IMR-90 (cell line): Measurements from ENCODE around the gene FARS2.

Source experiments
- BHLHE40 ChIP-seq: fragments of 150-350 bp; IDR thresholded peaks from 2 replicates; pipeline ENCODE4 v1.6.1; 2016; ENCODE audit warnings: mild to moderate bottlenecking, low read depth, low read length
- CEBPB ChIP-seq: IDR thresholded peaks from 2 replicates; pipeline ENCODE4 v1.6.1; 2012; ENCODE audit warnings: low read depth, low read length, improper control_type of control experiment
- CHD1 ChIP-seq: IDR thresholded peaks from 2 replicates; pipeline ENCODE4 v1.6.1; 2012; ENCODE audit warnings: low read depth, low read length, improper control_type of control experiment
- ELK1 ChIP-seq: fragments of 150-350 bp; IDR thresholded peaks from 2 replicates; pipeline ENCODE4 v1.6.1; 2016; ENCODE audit warnings: low read depth, mild to moderate bottlenecking, low read length, moderate library complexity, borderline replicate concordance
- FOS ChIP-seq: fragments of 150-350 bp; IDR thresholded peaks from 2 replicates; pipeline ENCODE4 v1.6.1; 2016; ENCODE audit warnings: low read depth, low read length
- MAZ ChIP-seq: IDR thresholded peaks from 2 replicates; pipeline ENCODE4 v1.6.1; 2012; ENCODE audit warnings: low read depth, mild to moderate bottlenecking, low read length, improper control_type of control experiment, moderate library complexity, borderline replicate concordance
- POLR2A ChIP-seq: IDR thresholded peaks from 2 replicates; pipeline ENCODE4 v1.6.1; 2012; ENCODE audit warnings: mild to moderate bottlenecking, low read depth, low read length
- RAD21 ChIP-seq: IDR thresholded peaks from 2 replicates; pipeline ENCODE4 v1.6.1; 2012; ENCODE audit warnings: low read length, improper control_type of control experiment
- RCOR1 ChIP-seq: IDR thresholded peaks from 2 replicates; pipeline ENCODE4 v1.6.1; 2012; ENCODE audit warnings: mild to moderate bottlenecking, low read length, improper control_type of control experiment; ENCODE audit not compliant: insufficient replicate concordance
- RFX5 ChIP-seq: IDR thresholded peaks from 2 replicates; pipeline ENCODE4 v1.8.0; 2012; ENCODE audit warnings: low read depth, mild to moderate bottlenecking, low read length, moderate library complexity
- SMC3 ChIP-seq: fragments of 150-350 bp; IDR thresholded peaks from 2 replicates; pipeline ENCODE4 v1.6.1; 2016; ENCODE audit warnings: low read depth, mild to moderate bottlenecking, antibody characterized with exemption, low read length, moderate library complexity
- TF ChIP-seq, protein P1 (sequence below): conservative IDR thresholded peaks from 2 replicates; pipeline ENCODE4 v1.5.1; 2012; ENCODE audit warnings: mild to moderate bottlenecking, low read depth, low read length, improper control_type of control experiment
- TF ChIP-seq, protein P2 (sequence below): fragments of 150-350 bp; IDR thresholded peaks from 2 replicates; pipeline ENCODE4 v1.6.1; 2017; ENCODE audit warnings: mild to moderate bottlenecking, antibody characterized with exemption, low read length, low read depth

GRCh38 chr6:5667737-5668136 is 406.4 kb downstream of the FARS2 start:
- no peak for TF ChIP-seq POLR2A
- TF ChIP-seq, protein P1, sequence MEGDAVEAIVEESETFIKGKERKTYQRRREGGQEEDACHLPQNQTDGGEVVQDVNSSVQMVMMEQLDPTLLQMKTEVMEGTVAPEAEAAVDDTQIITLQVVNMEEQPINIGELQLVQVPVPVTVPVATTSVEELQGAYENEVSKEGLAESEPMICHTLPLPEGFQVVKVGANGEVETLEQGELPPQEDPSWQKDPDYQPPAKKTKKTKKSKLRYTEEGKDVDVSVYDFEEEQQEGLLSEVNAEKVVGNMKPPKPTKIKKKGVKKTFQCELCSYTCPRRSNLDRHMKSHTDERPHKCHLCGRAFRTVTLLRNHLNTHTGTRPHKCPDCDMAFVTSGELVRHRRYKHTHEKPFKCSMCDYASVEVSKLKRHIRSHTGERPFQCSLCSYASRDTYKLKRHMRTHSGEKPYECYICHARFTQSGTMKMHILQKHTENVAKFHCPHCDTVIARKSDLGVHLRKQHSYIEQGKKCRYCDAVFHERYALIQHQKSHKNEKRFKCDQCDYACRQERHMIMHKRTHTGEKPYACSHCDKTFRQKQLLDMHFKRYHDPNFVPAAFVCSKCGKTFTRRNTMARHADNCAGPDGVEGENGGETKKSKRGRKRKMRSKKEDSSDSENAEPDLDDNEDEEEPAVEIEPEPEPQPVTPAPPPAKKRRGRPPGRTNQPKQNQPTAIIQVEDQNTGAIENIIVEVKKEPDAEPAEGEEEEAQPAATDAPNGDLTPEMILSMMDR, result no peak
- TF ChIP-seq RAD21, result no peak
- no peak for TF ChIP-seq RFX5
- no peak for TF ChIP-seq FOS
- no peak for TF ChIP-seq CEBPB
- TF ChIP-seq ELK1, result no peak
- TF ChIP-seq BHLHE40, result no peak
- TF ChIP-seq, protein P2, sequence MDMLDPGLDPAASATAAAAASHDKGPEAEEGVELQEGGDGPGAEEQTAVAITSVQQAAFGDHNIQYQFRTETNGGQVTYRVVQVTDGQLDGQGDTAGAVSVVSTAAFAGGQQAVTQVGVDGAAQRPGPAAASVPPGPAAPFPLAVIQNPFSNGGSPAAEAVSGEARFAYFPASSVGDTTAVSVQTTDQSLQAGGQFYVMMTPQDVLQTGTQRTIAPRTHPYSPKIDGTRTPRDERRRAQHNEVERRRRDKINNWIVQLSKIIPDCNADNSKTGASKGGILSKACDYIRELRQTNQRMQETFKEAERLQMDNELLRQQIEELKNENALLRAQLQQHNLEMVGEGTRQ, result no peak
- TF ChIP-seq RCOR1, result no peak
- TF ChIP-seq MAZ, result no peak
- TF ChIP-seq CHD1, result no peak
- no peak for TF ChIP-seq SMC3
